GM21526 (cell line): ENCODE results near the gene MIB1.
"Not testable (repeated sequence)": the region's sequence is repeated elsewhere in the genome, so short reads cannot be mapped to it uniquely, and the experiment has no call there.

Experiments used
- ATAC-seq: cut with Tn5 transposase; IDR thresholded peaks from one replicate; pipeline ENCODE4 v1.9.1; 2021; ENCODE audit warnings: moderate library complexity; ENCODE audit not compliant: unreplicated experiment, low FRiP score

MIB1 gene

DNA sequence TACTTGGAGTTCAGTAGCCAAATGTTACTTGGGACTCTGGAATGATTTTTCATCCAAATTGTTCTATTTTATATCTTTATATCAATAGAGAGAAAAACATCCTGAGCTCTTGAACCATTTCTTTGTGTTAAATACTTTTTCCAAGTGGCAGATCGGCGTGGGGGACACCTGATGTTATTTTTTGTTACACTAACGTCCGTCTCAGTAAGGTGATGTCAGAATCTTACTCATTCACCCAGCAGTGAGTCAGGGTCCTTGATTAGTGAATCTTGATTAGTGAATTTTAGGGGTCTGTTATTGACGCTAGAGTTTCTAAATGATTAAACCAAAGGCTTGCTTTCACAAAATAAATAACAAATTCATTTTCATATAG is 1.7 kb downstream of the MIB1 start:
- no peak for ATAC-seq

DNA sequence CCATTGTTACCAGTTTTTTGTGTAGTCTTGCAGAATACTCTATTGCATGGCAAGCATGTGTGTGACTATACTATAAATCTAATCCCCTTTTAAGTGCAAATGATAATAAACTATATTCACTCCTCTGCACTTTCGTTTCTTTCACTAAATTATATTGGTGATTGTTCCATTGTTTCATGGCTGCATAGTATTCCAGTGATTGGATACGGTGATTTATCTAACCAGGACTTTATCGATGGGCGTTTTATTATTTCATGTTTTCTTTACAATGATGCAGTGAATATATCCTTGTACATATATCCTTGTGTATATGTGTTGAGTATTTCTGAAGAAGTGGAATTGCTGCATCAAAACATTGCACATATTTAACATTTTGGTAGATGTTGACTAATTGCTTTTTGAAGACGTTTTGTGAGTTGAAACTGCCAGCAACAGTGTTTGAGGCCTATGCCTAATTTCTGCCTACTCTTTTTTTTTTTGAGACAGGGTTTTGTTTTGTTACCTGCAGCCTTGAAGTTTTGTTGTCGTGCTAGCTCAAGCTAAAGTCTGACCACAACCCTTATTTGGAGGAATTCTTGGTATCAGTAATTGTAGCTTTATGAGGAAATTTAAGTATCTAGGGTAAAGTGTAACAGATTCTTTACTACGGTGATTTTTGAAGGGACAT is 2.7 kb downstream of the MIB1 start:
- no peak for ATAC-seq

DNA sequence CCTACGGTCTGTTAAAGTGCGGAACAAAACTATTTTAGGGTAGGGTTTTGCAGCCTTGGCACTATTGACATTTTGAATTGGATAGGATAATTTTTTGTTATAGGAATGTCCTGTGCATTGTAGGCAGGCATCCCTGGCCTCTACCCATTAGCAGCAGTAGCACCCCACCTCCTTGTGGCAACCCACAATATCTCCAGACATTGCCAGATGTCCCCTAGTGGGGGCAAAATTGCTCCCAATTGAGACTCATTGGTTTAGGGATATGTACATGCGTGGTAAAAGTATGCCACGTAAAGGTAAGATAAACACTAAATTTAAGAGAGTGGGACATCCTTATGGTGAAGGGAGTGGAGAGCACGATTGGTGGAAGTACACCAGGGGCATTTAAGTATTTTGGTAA is 4.6 kb downstream of the MIB1 start:
- no peak for ATAC-seq

DNA sequence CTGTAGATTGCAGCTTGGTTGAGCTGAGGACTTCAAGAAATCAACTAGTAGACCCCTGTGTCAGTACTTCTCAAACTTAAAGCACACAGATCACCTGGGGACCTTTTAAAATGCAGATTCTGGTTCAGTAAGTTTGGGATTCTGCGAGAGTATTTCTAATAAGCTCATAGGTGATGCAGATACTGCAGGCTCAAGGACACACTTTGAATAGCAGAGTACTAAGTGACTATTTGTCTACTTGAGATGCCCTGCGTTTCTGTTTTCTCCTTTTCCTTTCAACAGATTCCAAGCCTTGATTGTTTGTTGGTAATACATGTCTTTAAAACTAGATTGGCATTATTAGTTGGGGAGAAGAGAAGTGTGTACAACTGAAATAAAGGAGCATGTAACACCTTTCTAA is 6.7 kb downstream of the MIB1 start:
- ATAC-seq, result no peak

DNA sequence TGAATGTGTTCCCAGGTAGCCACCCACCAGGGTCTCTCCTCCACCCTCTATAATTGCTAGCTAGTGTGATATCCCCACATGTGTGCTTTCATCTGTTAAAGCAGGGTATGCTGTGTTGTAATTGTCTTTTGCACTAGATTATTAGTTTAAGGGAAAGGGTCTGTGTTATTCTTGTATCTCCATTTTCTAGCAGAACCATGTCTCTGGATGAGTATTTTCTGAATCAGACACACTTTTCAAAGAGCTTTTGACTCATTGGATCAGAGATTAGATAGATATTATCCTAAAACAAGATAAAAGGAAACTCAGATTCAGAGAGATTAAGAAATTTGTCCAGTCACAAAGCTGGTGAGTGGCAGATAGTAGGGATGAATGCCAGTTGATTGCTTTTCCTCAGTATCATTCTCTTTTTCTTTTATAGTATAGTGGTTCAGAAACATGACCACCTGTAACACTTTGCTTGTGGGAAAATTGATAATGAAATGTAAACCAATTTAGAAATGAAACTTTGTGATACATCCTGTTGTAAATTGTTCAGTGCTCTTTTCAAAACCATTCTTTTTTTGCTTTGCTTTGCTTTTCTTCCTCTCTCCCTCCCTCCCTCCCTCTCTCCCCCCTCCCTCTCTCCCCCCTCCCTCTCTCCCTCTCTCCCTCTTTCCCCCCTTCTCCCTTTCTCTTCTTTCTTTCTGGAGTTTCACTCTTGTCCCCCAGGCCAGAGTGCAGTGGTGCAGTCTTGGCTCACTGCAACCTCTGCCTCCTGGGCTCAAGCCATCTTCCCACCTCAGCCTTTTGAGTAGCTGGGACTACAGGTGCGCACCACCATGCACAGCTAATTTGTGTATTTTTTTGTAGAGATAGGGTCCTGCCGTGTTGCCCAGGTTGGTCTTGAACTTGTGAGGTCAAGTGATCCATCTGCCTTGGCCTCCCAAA is 7.4 kb downstream of the MIB1 start:
- ATAC-seq, result no peak

DNA sequence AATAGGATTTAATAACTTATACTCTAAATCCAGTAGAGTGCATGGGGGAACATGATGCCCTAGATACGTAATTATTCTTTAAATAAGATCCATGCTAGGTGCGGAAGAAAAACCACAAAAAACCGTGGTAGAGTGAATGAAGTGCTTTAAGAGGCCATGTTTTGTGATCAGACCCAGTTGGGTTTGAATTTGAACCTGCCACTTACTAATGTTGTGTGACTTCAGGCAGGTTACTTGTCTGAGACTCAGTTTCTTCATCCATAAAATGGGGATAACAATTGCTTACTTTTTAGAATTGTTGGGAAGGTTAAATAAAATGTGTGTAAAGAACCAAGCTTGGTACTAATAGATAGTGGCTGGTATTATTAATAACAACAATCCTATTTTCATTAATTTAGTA is 17.2 kb downstream of the MIB1 start:
- ATAC-seq, result no peak

DNA sequence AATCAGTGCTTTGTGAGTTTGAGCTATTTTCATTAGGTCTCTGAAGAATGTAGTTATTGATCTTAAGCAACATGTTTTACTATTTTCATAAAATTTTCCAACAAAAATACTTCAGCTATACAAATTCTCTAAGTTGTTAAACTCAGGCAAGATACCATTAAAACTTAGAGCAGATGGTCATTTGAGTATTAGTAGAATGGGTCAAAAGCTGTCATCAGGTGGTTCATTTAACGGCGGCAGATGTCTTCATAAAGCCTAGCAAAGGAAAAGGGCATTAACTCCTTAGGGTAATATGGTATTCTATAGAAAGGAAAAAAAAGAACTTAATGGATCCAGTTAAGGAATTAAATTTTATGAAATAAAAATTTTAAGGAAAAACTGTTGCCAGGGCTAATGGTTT is 19.2 kb downstream of the MIB1 start:
- no peak for ATAC-seq

DNA sequence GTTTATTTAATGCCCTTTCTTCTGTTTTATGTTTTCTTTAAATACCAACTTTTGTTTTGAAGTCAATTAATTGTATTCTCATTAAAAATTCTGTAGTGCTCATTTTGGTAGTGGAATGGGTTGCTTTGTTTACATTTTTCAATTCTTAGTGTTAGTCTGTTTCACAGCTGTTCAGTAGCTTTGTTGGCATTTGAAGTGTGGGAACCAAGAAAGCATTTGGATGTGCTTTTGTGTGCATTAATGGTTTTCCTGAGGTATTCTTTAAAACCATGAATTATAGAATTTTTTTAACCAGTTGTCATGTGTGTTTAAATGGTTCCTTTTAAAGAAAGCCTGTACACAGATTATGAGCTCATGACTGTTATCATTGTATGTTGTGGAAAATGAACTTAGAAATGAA is 19.7 kb downstream of the MIB1 start:
- ATAC-seq, result no peak

DNA sequence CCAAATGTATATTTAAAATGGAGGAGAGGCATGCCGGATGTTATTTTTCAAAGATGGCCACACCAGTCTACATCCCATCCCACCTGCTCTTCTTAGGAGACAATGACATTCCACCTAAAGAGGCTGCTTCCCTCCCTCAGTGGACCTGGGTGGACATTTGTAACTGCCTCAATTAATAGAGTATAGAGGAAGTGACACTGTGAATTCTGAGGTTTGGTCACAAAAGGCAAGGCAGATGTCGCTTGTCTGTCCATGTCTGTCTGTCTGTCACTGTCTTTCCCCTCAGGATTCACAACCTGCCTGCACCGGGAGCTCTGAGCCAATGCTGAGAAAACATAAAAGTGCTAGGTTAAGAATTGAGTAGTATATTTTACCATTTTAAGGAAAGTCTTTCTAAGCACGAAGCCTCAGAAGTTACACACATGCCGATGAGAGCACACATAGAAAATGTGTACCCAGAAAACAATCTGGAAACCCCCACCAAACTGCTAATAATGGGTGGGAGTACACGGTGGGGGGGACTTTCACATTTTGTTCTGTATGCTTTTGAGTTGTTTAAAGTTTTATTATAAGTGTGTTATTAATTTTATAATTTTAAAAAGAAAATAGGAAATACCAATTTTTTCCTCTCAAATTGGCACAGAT is 21.0 kb downstream of the MIB1 start:
- ATAC-seq, result no peak

DNA sequence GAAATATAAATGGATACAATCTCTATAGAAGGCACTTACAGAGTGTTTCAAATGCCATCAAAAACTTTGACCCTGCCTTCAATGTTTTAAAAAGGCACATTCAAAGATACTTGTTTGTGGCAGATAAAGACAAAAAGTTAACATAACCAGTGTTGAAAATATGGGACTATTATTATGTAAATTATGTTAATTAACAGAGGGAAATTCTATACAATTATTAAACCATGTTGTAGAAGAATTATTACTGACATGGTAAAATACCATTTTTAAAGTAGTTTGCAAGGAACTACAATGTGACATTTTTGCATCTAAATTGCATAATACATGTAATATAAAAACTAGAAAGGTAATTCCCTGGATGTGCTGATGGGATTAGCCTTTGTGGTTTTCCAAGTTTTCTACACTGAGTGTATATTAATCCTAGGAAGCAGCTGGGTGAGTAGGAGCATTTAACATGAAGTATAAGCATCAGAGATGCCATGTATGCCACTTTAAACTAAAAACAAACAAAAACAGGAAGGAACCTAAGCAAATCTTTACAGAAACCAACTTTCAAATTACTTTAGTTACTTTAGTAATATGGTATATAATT is 21.7 kb downstream of the MIB1 start:
- ATAC-seq, result no peak

DNA sequence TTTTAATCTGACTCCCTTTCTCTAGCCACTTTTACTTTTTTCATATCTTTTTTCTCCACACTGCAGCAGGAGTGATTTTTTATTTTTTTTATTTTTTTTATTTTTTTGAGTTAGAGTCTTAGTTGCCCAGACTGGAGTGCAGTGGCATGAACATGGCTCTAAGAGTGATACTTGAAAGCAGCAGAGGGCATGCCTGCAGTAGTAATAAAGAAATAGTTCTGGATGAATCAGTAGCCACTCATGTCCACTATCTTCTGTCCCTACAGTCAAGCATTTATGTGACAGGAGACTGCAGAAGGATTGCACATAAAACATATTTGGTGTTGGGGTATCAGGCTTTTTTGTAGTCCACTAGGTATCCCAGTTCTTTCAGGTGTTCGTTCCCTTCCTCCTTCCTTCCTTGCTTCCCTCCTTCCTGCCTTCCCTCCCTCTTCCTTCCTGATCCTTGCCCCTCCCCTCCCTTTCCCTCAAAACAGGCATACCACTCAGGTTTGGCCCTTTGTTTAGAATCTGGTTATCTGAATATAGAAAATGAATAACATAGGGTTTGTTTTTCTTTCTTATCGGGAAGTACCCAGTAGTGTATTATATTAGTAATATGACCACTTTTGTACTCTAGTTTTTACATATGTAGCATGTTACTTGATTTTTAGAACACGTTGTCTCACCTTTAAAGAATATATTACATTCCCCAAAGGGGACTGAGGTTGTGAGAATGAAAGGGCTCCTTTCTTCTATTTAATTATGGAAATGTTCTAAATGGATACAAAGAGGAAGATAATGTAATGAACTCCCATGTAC is 23.5 kb downstream of the MIB1 start:
- ATAC-seq, result no peak

DNA sequence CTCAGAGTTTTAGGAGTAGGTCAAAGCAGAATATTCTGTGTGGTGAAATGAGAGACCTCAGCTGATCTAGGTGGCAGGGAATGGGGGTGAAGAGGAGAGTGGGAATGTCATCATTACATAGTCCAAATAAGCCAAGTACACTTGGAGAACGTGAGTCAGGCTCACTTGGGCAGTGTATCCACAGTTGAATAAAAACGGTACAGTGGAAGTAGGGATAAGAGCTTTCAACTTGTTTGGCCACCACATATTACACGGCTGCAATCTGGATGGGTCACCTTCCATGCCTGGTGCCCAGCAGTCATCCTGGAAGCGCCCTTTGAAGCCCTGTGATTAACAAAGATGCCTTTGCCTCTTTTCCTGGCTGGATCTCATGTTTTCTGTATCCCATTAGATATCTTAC is 28.6 kb downstream of the MIB1 start:
- no peak for ATAC-seq

DNA sequence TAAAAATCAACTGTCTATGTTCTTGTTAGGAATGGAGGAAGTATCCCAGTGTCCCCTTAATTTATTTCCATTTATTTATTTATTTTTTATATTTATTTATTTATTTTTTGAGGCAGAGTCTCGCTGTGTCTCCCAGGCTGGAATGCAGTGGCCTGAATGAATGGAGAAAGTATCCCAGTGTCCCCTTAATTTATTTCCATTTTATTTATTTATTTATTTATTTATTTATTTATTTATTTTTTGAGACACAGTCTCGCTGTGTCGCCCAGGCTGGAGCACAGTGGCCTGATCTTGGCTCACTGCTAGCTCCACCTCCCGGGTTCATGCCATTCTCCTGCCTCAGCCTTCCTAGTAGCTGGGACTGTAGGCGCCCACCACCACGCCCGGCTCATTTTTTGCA is 34.1 kb downstream of the MIB1 start:
- ATAC-seq, result no peak

DNA sequence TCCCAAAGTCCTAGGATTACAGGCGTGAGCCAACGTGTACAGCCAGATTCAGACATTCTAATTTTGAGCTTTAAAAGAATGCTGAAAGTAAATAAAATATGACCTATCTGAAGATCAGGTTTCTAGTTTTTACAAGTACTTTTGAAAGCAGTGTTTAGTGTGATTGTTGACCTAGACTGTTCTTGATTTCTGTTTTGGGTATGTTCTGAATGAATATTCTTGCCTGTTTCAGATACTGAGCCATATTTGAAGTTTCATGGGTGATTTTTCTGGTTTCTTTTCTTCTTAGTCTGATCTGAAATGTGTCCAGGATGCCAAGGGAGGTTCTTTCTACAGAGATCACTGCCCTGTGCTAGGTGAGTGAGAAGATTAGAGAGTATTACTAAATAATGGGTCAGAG is 37.2 kb downstream of the MIB1 start:
- peak; percentile 74 for ATAC-seq

DNA sequence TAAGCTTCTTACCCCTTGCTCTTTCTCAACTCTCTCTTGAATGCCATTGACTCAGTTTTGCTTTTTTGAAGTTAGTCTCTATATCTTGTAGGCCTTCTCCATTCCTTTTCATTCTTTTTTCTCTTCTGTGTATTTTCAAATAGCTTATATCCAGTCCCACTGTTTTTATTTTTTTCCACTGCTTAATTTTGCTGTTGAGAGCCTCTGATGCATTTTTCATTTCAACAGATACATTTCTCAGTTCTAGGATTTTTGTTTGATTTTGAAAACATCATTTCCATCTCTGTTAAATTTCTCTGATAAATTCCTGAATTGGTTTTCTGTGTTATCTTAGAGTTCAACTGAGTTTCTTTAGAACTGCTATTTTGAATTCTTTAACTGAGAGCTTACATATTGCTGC is 45.9 kb downstream of the MIB1 start:
- ATAC-seq, result no peak

DNA sequence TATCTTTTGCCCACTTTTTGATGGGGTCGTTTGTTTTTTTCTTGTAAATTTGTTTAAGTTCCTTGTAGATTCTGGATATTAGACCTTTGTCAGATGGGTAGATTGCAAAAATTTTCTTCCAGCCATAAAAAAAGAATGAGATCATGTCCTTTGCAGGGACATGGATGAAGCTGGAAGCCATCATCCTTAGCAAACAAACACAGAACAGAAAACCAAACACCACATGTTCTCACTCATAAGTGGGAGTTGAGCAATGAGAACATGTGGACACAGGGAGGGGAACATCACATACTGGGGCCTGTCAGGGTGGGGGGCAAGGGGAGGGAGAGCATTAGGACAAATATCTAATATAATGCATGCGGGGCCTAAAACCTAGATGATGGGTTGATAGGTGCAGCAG is 55.5 kb downstream of the MIB1 start:
- not testable (repeated sequence) for ATAC-seq

DNA sequence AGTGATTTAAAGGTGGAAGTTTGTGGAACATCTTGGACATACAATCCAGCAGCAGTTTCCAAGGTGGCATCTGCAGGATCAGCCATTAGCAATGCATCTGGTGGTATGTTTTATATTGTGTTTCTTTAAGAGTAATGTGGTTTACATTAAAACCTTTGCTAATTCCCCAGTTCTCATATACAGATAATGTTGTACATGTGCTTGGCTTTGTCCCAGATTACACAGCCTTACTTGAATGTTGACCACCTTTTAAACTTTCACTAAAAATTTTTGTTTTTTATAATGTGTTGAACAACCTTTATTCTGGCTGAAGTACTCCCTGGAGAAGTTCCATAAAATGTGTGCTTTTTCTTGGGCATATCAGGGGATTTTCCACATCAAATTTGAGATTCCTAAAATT is 57.5 kb downstream of the MIB1 start:
- ATAC-seq, result no peak

DNA sequence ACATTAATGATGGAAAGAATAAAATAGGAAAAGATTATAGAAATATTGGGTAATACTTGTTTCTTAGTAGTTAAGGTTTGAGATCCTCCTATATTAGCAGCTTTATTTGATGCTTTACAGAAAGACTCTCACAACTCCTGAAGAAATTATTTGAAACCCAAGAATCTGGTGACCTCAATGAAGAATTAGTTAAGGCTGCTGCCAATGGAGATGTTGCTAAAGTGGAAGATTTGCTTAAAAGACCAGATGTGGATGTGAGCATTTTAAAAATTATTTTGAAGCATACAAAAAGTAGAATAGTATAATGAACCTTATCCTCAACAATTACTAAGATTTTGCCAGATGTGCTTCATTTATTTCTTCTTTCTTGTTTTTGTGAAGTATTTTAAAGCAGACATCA is 59.1 kb downstream of the MIB1 start:
- ATAC-seq, result no peak

DNA sequence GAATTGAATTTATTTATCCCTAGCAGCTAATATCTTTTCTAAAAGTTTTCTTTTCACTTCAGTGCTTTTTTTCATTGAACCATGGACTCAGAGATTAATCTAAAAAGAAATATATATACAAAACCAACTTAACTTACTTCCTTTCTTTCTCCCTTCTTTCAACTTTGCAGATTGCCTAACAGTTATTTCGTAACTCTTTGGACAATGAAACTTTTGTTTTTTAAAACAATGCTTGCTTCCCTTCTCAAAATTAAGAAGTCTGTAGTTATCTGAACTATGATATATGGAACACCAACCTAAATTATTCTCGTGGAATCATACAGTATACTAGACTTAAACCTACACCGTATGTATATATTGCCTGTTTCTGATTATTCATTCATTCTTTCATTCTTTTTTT is 62.9 kb downstream of the MIB1 start:
- ATAC-seq, result no peak

DNA sequence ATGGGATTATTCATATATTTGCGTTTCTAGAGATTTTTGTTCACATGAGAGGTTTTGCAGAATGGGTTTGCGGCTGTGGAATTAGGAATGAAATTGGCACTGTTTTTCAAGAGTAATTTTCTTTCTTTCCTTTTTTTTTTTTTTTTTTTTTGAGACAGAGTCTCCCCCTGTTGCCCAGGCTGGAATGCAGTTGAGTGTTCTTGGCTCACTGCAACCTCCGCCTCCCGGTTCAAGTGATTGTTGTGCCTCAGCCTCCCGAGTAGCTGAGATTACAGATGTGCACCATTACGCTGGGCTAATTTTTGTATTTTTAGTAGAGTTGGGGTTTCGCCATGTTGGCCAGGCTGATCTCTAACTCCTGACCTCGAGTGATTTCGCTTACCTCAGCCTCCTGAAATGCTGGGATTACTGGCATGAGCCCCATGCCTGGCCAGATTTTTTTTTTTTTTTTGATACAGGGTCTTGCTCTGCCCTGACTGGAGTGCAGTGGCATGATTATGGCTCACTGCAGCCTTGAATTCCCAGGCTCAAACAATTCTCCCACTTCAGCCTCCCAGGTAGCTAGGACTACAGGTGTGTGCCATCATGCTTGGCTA is 65.3 kb downstream of the MIB1 start:
- no peak for ATAC-seq
